Measurements from ENCODE around the gene C1orf56. TPM values are rescaled to one million over a fixed set of nuclear protein-coding genes. Genes with fewer than 3 reads are reported as not detected.

C1orf56 gene, protein sequence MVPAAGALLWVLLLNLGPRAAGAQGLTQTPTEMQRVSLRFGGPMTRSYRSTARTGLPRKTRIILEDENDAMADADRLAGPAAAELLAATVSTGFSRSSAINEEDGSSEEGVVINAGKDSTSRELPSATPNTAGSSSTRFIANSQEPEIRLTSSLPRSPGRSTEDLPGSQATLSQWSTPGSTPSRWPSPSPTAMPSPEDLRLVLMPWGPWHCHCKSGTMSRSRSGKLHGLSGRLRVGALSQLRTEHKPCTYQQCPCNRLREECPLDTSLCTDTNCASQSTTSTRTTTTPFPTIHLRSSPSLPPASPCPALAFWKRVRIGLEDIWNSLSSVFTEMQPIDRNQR
- total RNA-seq: 5.6 TPM

DNA sequence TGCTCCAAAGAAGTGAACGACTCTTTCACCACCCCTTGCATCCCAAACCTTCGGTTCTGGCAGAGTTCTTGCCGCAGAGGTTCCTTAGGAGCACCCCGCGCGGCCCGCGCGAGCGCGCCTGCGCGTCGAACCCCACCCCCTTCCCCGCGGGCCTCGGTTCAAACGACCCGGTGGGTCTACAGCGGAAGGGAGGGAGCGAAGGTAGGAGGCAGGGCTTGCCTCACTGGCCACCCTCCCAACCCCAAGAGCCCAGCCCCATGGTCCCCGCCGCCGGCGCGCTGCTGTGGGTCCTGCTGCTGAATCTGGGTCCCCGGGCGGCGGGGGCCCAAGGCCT lies at the start of gene C1orf56:
Gene C1orf56, plus strand, starts transcription at position 161 of the 334 bp plus-strand sequence. Its CDS starts 97 bp downstream, at position 258.
- ATAC-seq: peak; percentile 93
- intact Hi-C loops (cut with DNase I): no loop called here
- DNase-seq (ENCODE audit: low spot score): peak; percentile 86

DNA sequence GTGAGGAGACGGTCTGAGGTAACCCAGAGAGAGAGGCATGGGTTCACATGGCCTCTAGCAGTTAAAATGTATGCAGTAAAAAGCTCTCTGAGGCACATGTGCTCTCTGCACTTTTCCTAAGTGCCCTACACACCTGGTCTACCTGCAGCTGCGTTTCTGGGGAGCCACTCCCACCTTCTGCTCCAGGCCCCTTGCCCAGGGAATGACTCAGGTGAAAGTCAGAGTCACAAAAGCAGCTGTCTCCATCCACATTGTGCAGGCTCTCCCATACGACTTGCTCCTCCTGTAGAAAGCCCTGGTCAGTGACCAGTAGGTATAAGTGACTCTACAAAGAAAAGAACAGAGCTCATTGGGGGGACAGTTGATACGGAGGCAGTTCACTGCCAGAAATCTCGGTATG lies 49.6 kb upstream of the C1orf56 start:
- intact Hi-C loops (cut with DNase I): no loop called here
- no peak for ATAC-seq
- DNase-seq (ENCODE audit: low spot score): no peak

DNA sequence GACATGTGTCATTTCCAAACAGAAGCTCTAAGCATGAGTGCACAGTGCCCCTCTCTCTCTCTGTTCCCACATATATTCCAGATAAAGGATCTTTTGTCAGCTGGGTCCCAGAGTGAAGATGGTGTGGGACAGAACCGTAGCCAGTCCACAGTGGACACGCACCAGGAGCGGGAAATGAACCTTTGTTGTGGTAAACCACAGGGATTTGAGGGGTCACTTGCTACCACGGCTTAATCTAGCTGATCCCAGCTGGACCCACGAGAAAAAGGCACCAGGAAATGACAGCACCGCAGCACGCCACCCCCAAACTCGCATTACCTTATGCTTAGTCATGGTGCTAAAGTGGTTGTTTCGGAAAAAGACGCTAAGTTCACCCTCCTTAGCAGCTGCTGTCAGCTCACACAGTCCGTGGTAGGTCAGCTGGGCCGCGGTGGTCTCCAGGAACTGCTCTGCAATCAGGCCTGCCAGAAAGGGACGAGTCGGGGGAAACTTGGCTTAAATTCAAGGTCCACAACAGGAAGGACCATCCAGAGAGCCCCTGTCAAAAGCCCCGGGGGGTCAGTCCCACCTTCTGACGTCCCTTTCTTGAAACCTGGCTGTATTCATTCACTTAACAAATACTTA lies 48.4 kb upstream of the C1orf56 start:
- DNase-seq (ENCODE audit: low spot score) (no peak), ATAC-seq (no peak)
- intact Hi-C loops (cut with DNase I): no loop called here

DNA sequence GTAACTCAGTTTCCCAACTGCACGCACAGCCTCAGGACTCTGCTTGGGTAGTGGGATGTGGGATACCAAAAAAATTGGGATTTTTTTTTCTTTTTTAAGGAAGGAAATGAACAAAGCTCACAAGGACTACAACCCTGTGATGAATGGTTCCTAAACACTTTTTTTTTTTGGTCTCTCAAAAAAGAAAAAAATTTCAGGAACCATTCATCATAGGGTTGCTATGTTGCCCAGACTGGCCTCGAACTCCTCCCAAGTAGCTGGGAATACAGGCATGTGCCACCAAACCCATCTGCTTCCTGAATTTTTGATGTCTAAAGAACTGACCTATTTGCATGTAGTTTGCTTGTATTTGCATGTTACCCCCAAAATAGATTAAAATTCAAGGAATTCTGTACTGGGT lies 47.6 kb upstream of the C1orf56 start:
- no peak for DNase-seq (ENCODE audit: low spot score)
- intact Hi-C loops (cut with DNase I): no loop called here
- no peak for ATAC-seq

DNA sequence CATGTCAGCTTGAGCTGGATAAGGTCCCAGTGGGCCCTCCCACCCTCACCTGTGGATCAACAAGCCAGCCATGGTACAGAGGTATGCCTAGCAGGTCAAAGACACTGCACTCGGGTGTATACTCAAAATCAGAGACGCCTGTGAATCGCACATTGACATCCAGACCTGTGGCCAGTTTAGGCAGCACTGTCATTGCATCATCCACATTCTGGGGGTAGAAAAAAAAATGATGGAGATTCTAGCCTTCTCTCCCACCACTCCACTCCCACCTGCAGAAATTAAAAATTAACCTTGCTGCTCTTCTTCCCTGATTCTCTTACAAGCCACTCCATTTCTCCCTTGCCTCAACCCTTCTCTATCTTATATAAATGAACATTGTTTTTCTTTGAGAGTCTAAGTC lies 47.1 kb upstream of the C1orf56 start:
- no peak for ATAC-seq
- intact Hi-C loops (cut with DNase I): no loop called here
- DNase-seq (ENCODE audit: low spot score): no peak

DNA sequence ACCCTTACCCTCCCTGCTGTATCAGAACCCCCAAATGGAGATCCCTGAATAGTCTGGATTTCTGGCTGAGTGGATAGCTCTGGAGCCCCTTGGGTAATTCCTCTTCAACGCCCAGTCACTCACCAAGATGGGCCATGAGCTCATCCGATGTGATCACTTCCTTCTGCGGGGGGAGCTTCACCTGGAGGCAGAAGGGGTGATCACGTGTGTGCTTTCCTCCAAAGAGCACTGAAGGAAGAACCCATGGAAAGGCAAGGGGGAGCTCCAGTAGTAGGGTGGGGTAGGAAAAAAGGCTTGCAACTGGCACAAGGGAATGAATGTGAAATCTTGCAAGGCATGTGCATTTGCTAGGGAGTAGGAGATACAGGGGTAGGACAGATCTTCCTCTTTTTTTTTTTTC lies 45.9 kb upstream of the C1orf56 start:
- ATAC-seq: no peak
- intact Hi-C loops (cut with DNase I): no loop called here

DNA sequence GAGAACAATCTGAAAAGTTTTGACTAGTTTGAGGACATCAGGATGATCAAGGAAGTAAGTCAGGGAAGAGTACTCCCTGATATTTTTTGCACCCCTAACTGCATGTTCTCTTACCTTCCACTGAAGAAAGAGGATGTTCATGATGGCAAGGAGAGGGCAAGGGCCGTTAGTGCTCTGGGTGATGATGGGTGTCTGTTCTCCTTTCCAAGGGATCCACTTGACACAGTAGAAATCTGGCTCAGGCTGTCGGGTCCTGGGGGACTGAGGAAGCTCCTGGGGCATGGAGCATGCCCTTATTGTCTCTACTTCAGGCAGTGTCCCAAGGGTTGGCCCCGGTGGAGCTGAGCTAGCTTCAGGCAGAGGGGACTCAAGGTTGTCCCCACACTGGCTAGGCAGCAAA lies 45.5 kb upstream of the C1orf56 start:
- DNase-seq (ENCODE audit: low spot score): no peak
- no peak for ATAC-seq
- intact Hi-C loops (cut with DNase I): no loop called here

More for the DNA sequence above, 45.9 kb upstream of the C1orf56 start:
- no peak for DNase-seq (ENCODE audit: low spot score)

DNA sequence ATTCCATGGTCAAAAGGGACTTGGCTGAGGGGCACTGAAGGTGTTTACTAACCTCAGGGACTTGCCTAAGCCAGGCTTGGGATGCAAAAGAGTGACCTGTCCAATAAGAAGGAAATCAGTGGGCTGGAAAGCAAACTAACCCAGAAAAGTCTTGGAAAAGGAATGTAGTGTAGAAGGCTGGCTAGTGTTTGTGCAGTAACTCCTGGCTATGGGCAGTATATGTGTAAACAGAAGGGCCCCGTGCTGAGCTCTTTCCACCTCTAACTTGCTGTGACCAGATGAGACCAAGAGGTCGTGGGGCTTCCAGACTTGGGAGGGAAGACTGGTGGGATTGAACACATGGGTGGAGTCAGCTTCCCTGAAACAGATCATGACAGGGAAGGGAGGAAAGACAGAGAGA lies 44.9 kb upstream of the C1orf56 start:
- ATAC-seq (no peak), DNase-seq (ENCODE audit: low spot score) (no peak)
- intact Hi-C loops (cut with DNase I): loop anchor here (1.0 kb wide), 1 partner anchor 45 kb away; no protein-coding TSS in a partner anchor

DNA sequence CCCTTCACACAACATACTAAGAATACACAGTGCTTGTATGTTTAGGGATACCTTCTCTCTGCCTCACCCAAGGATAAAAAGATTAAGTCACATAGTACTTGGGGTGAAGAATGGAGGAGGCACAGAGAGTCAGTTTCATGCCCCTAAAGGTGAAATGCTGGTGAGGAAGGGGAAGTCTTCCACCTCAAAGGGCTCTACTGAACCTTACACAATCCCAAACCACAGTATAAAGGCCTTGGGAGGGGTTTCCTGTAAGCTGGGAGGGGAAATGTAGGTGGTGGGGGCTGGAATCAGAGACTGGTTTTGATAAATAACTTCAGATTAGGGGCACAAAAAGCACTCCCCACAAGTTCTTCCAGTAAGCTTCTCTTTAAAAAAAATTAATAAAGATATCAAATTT lies 44.4 kb upstream of the C1orf56 start:
- intact Hi-C loops (cut with DNase I): loop anchor here (1.0 kb wide), 1 partner anchor 46 kb away; no protein-coding TSS in a partner anchor
- no peak for DNase-seq (ENCODE audit: low spot score)
- no peak for ATAC-seq

DNA sequence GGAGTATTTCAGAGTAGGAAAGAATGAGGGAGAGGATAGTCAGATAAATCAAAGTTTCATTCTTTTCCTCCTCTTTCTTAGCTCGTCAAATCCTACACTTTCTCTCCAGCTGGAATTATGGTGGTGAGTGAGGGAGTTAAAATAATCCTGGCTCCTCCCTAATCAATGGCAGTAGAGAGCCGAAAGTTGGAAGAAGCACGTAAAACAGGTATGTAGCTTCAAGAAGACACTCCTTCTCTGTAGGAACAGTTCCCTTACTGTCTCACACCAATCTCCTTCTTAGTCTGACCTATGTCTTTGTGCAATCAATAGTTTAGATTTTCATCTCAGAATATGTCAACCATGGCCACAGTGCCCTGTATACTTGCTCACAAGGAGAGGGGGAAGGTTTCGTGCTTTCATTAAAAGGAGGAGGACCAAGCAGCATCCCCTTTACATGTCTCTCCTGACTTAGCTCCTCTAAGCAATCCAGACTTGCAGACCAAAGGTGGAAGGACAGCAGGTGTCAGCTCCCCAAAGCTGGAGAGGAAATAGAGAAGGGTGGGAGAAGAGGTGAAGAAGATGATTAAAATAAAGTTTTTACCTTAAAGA lies 41.7 kb upstream of the C1orf56 start:
- no peak for DNase-seq (ENCODE audit: low spot score)
- no peak for ATAC-seq
- intact Hi-C loops (cut with DNase I): no loop called here

DNA sequence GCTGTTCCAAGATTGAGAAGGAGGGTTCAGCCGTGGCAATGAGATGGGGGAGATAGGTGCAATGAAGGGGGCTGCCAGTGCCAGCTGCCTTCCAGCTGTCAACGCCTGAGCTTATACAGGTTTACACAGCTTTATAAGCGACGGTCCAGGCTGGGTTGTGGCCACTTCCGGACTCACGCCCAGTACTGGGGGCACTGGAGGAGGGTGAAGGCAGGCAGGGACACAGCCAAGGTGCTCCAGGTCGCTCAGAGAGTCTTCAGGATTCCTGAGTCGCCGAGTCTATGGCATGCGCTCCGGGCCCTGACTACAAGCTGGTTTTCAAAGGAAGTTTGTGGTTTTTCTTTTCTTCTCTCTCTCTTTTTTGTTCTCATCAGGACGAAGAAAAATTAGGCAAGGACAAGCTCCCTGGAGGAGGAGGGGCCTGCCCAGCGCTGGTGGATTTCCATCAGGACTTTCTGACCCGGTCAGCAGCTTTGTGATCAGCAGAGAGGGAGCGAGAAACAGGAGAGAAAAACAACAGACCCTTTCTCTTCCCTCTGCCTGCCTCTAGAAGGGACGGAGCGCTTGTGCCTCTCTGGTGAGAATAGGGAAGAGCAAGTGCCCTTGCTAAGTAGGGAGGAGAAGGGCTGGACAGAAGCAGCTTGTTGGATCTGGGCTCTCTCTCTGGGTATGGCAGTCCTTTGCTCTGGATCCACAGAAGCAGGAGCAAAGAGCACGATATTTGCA lies 41.1 kb upstream of the C1orf56 start, which contains the start of gene MINDY1:
Gene MINDY1, minus strand, starts transcription at position 576 of the 726 bp plus-strand sequence. CDS start 4,285 bp downstream, outside the sequence.
- intact Hi-C loops (cut with DNase I): no loop called here
- ATAC-seq (peak; percentile 85), DNase-seq (ENCODE audit: low spot score) (peak; percentile 82)

DNA sequence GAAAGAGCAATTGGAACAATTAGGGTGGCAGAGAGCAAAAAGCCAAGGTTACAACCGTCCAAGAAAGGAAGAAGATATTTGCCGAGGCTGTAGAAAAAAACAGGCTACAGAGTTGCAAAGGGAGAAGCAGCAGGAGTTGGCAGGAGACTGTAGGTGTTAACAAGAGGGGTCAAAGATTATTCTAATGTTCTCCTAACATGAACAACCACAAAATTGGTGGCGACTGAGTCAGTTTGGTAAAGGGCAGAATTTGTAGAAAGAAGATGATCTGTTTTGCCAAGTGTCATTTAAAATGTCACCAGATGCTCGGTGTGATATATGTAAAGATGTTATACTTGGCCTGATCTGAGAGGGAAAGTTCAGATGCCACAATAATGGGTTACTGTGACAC lies 39.7 kb upstream of the C1orf56 start:
- intact Hi-C loops (cut with DNase I): no loop called here
- no peak for DNase-seq (ENCODE audit: low spot score)
- peak; percentile 1 for ATAC-seq

DNA sequence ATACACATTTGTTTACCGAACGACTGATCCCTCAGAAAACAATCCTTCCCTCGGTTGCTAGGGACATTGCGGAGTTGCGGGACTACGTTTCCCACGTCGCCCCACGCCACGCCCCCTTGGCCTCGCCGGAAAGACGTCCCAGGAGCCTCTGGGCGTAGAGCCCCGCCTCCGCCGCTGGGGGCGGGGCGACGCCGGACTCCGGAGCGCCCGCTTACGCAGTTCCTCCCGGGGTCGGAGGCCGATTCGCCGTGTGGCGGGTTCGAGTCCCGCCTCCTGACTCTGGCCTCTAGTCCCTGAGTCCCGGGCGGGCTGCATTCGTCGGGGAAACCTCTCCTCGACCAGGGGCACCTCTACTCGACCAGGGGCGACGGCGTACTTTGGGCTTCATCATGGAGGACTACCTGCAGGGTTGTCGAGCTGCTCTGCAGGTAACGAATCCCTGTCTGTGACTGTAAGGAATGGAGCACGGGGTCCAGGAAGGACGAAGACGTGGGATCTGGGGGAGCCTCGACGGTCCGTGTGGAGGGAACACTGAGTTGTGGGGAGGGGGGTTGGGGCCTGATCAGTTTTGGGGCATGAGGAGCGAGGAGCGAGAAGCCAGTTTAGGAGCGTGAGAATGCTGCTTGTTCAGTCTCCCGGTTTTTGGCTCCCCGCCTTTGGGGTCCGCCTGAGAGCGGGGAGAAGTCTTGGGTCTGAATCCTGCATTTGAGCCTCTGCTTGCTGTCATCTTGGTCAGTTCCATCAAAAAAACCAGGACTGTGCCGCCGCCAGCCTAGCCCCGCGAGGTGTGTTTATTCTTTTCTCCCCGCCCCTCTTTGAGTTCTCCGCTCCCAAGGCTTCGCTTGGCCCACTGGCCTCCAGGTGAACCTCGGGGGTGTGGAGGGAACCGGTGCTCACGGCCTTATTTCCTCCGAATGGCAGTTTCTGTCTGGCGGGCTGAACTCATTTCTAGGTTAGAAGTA lies 39.0 kb upstream of the C1orf56 start, which contains the start of gene PRUNE1:
Gene PRUNE1, plus strand, starts transcription at position 206 of the 962 bp plus-strand sequence. Its CDS starts 184 bp downstream, at position 390.
- intact Hi-C loops (cut with DNase I): no loop called here
- ATAC-seq (peak; percentile 96), DNase-seq (ENCODE audit: low spot score) (peak; percentile 99)

DNA sequence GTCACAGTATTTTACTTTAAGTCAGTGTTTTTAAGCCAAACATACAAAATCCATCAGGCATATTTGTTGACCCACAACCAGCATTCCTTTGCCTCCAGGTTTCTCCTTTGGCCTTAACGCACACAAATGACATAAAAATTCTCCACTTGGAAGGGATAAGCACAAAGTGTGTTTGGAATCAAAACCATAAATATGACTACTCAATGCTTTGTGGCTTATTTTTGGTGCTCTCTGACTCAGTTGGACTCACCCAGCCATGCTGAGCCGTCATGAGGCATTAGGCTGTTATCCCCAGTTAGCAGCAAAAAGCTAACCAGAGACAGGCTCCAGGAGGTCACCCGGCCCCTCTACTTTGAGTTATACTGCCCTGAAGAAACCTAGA lies 38.4 kb upstream of the C1orf56 start:
- ATAC-seq: no peak
- no peak for DNase-seq (ENCODE audit: low spot score)
- intact Hi-C loops (cut with DNase I): no loop called here

DNA sequence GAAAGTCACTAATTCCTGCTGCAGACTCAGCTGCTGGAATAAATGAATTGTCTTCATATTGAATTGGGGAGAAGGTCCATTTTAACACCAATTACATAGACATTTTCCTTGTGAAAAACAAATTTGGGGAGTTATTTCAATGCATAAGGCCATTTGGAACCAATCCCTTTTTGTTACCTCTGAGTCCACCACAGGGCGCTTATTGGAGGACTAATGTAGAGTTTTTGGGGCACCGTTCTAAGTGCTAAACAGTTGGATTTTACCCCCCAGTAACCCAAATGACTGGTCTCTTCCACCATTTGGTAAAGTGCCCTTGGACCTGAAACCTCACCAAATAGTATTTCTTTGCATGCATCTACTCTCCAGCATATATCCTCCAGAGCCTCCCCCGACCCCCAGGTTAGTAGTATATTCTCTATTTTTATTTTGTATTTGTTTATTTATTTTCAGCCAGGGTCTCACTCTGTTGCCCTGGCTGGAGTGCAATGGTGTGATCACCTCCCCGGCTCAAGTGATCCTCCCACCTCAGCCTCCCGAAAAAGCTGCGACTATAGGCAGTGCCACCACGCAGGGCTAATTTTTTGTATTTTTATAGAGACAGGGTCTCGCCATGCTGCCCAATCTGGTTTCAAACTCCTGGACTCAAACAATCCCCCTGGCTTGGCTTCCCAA lies 37.7 kb upstream of the C1orf56 start:
- DNase-seq (ENCODE audit: low spot score) (no peak), ATAC-seq (no peak)
- intact Hi-C loops (cut with DNase I): no loop called here

DNA sequence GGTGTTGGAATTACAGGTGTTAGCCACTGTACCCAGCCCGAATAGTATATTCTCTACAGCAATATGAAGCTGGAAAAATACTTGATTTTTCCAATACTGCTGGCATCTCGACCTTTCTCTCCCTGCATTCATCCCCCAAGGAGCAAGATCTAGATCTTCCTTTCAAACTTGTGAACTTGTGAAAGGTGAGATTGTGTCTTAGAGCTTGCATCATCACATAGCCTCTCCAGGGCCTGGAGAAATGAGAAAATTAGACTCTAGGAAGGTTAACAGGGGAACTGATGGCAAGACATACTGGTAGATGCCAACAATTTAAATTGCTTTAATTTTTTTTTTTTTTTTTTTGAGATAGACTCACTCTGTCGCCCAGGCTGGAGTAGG lies 37.2 kb upstream of the C1orf56 start:
- DNase-seq (ENCODE audit: low spot score): no peak
- intact Hi-C loops (cut with DNase I): no loop called here
- no peak for ATAC-seq

DNA sequence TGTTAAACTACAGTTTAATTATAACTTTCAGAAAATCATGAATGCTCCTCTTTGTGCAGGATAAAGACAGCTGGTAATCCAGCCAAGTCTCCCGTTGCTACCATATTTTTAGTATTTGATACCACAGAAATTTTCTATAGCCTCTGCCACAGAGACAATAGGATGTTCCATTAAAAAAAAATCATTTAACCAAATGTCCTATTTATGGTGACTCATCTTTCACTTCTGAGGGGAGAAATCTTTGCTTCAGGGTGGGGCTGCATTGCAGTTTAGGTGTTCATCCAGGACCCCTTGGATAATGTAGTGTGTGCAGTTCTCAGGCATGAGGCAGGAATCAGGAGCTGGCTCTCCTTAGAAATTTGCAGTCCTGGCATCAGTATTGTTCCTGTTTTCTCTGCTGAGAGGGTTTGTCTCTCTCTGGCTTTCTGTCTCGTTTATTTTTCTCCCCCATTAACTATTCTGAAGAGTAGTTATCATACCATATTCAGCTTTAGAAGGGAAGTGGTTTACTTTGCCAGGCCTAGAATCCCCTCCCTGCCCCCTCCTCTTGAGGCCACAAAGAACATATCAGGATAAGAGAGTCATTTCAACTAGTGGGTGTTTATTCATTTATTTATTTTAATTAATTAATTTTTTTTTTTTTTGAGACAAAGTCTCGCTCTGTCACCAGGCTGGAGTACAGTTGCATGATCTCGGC lies 36.2 kb upstream of the C1orf56 start:
- DNase-seq (ENCODE audit: low spot score) (no peak), ATAC-seq (no peak)
- intact Hi-C loops (cut with DNase I): no loop called here
